Panc1 (cell line): ENCODE data around the gene SIGMAR1. TPM values are rescaled to one million over a fixed set of nuclear protein-coding genes. Genes with fewer than 3 reads are reported as not detected.

Source experiments
- ATAC-seq: fragments of 200-7000 bp; cut with Tn5 transposase; 2 replicates; pipeline ENCODE4 v1.9.1; 2020; ENCODE audit warnings: mild to moderate bottlenecking, moderate library complexity
- BruUV-seq: library from RNA; stranded (reverse); fragments of 400-500 nt; replicated peaks from 2 replicates; lab custom pipeline; 2021; lab: Mats Ljungman, UMichigan
- CTCF ChIA-PET: fragments of 300-600 bp; sonication (Branson Sonifier 250); formaldehyde crosslinking; loops from one replicate; lab custom pipeline; 2022; ENCODE audit warnings: antibody characterized with exemption; lab: Charles Lee
- POLR2A ChIA-PET: fragments of 300-600 bp; sonication (Branson Sonifier 250); formaldehyde crosslinking; loops from one replicate; lab custom pipeline; 2022; ENCODE audit warnings: antibody characterized with exemption; lab: Charles Lee
- DNase-seq: peaks from one replicate; pipeline ENCODE4 v3.0.0-alpha.2; 2010; ENCODE audit warnings: low read depth, low spot score
- H3K27ac ChIP-seq: 2 replicates; pipeline ENCODE4 v1.5.1; 2011; ENCODE audit warnings: mild to moderate bottlenecking, low read length, inconsistent platforms
- H3K27me3 ChIP-seq: fragments of 200-500 bp; sonication (Bioruptor generic); 2 replicates; pipeline ENCODE4 v1.6.0; 2014; ENCODE audit warnings: low read length, inconsistent platforms; ENCODE audit not compliant: control insufficient read depth, insufficient read depth
- H3K36me3 ChIP-seq: fragments of 200-500 bp; sonication (Bioruptor generic); 2 replicates; pipeline ENCODE4 v1.5.1; 2014; ENCODE audit warnings: inconsistent platforms, mild to moderate bottlenecking, low read length, moderate library complexity; ENCODE audit not compliant: control insufficient read depth, insufficient read depth
- H3K4me1 ChIP-seq: 2 replicates; pipeline ENCODE4 v1.5.1; 2011; ENCODE audit warnings: inconsistent platforms, mild to moderate bottlenecking, low read length, moderate library complexity; ENCODE audit not compliant: control insufficient read depth, insufficient read depth
- H3K4me3 ChIP-seq, 2 experiments: 2 replicates each; pipeline ENCODE4 v1.5.1; 2011 to 2012; ENCODE audit warnings: low read depth in 2 of 2, low read length in 2 of 2, mild to moderate bottlenecking in 2 of 2, inconsistent platforms in 1 of 2, moderate library complexity in 1 of 2
- H3K9me3 ChIP-seq: fragments of 200-500 bp; sonication (Bioruptor generic); 2 replicates; pipeline ENCODE4 v1.5.1; 2014; ENCODE audit warnings: low read depth, mild to moderate bottlenecking, inconsistent platforms, low read length, moderate library complexity; ENCODE audit not compliant: control insufficient read depth, insufficient read depth
- CTCF ChIP-seq: fragments of 450-650 bp; IDR thresholded peaks from 2 replicates; pipeline ENCODE4 v1.5.1; 2017; ENCODE audit warnings: mild to moderate bottlenecking
- POLR2AphosphoS5 ChIP-seq: IDR thresholded peaks from 2 replicates; pipeline ENCODE4 v1.6.1; 2012; ENCODE audit warnings: mild to moderate bottlenecking, low read depth, low read length, moderate library complexity
- REST ChIP-seq, 2 experiments: IDR thresholded peaks; 2 replicates each; pipeline ENCODE4 v1.6.1; 2011 to 2012; ENCODE audit warnings: low read depth in 2 of 2, control low read depth in 1 of 2, low read length in 1 of 2, mild to moderate bottlenecking in 1 of 2, moderate library complexity in 1 of 2; ENCODE audit not compliant: insufficient read depth in 1 of 2
- SIN3A ChIP-seq: IDR thresholded peaks from 2 replicates; pipeline ENCODE4 v1.6.1; 2012; ENCODE audit warnings: low read depth, mild to moderate bottlenecking, low read length, moderate library complexity, borderline replicate concordance; ENCODE audit not compliant: insufficient read depth
- TCF7L2 ChIP-seq: IDR thresholded peaks from 2 replicates; pipeline ENCODE4 v1.6.1; 2011; ENCODE audit warnings: mild to moderate bottlenecking, low read depth, low read length, inconsistent platforms
- in situ Hi-C: cut with HindIII; loops from 2 replicates; pipeline ENCODE4 v1.10.0; 2016; ENCODE audit warnings: low sequenced_read_pairs, low pct_unique_long_range_greater_than_20kb
- intact Hi-C: fragments of 100-400 bp; cut with micrococcal nuclease; formaldehyde crosslinking; loops from one replicate; pipeline ENCODE4 v1.10.0; 2022; ENCODE audit not compliant: unreplicated experiment
- total RNA-seq: library from RNA; stranded (reverse); gene quantifications from one replicate; pipeline ENCODE4 v1.2.1, GENCODE V29; 2021; ENCODE audit not compliant: unreplicated experiment

SIGMAR1 gene
- total RNA-seq, 1 experiment from 2014 or later, result 131 TPM

GRCh38 chr9:34655394-34655793, 17.8 kb upstream of the SIGMAR1 start:
- in situ Hi-C loops, result no loop called here
- ChIA-PET POLR2A (no interaction called here), CTCF (interaction anchor here (0.7 to 1.6 kb wide), 2 partner anchors 9 to 10 kb away, joined by 4 to 6 read pairs; partner anchors contain the start of gene GALT)
- H3K27ac ChIP-seq, result no peak overlapping the region
- H3K4me3 ChIP-seq, result no peak overlapping the region
- no peak for TF ChIP-seq SIN3A
- TF ChIP-seq POLR2AphosphoS5, result no peak
- TF ChIP-seq CTCF, result no peak
- TF ChIP-seq REST (IDR thresholded peaks at IDR 0.05; ENCODE audit: insufficient read depth in 1 of 2, low read depth in 2 of 2, low read length in 1 of 2), result no peak
- TF ChIP-seq TCF7L2, result no peak
- no peak for ATAC-seq
- no peaks in the 10 kb centered on the region for H3K9me3 ChIP-seq
- peaks cover 25% of the 10 kb centered on the region for H3K4me1 ChIP-seq
- intact Hi-C loops, result no loop called here
- no TSS peak for BruUV-seq
- DNase-seq, result no peak
- H3K36me3 ChIP-seq, result no peaks in the 10 kb centered on the region
- H3K27me3 ChIP-seq, result no peaks in the 10 kb centered on the region

GRCh38 chr9:34654323-34655051, 16.9 kb upstream of the SIGMAR1 start:
- intact Hi-C loops, result no loop called here

More at GRCh38 chr9:34654323-34655051, 16.9 kb upstream of the SIGMAR1 start:
- H3K9me3 ChIP-seq, result no peaks in the 10 kb centered on the region
- ChIA-PET POLR2A (no interaction called here), CTCF (no interaction called here)
- no peak for TF ChIP-seq TCF7L2
- no peak for TF ChIP-seq SIN3A
- no peak for TF ChIP-seq POLR2AphosphoS5
- TF ChIP-seq REST (IDR thresholded peaks at IDR 0.05; ENCODE audit: insufficient read depth in 1 of 2, low read depth in 2 of 2, low read length in 1 of 2), result no peak
- TF ChIP-seq CTCF, result no peak
- ATAC-seq (no peak), DNase-seq (no peak)
- H3K4me1 ChIP-seq, result peaks cover 25% of the 10 kb centered on the region
- no TSS peak for BruUV-seq
- H3K27ac ChIP-seq, result no peak overlapping the region
- no peaks in the 10 kb centered on the region for H3K27me3 ChIP-seq
- in situ Hi-C loops, result no loop called here
- no peak overlapping the region for H3K4me3 ChIP-seq
- H3K36me3 ChIP-seq, result no peaks in the 10 kb centered on the region
